ENCODE data around the gene TRIM7.
A peak's percentile ranks its signal among the peaks of the same experiment; 100 is the strongest.

The TRIM7 gene

DNA sequence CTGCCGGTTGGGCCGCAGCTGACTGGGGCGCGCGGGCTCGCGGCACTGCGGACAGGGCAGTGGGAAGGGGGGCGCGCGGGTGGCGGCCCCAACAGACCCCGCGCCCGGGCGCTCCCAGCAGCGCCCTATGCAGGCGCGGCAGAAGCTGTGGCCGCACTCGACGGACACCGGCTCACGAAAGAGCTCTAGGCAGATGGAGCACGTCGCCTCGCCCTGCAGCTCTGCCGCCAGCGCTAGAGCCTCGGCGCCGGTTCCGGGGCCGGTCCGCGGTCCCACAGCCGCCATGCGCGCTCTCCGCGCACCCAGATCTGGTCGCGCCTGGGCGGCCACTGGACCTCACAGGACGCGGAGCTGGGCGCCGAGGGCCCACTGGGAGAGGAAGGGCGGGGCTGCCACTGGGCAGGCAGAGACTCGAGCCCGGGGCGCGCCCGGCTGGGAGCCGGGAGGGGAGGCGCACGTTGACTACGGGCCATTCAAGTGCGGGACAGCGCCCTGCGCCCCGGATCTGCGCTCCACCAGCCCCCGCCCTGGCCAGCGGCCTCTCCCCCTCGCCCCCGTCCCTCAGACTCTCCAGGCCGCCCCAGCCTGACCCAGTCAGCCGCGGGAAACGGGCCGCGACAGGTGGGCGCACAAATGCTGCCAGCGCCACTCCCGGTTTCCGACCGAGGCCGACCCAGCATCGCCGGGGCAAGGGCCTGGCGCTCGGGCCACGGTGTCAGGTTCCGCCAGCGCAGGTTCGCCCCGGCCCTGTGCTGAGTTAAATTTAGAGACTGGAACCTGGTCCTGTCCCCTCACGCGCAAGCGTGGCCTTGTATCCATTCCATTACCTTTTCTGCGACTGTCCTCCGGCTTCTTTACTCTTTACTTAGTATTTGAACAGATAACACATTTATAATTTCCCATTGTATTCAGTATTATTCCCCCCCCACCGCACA, at the start of gene TRIM7:
TSS of gene TRIM7 (minus strand) at position 371 of the 935 bp plus-strand sequence. CDS start at position 285, 86 bp downstream.
- no peak for DNase-seq (ENCODE audit: low read depth)
- H3K4me3 ChIP-seq (replicated peaks; ENCODE audit: low read depth, low read length), result peak within 1 kb of the TSS; percentile 50
- TF ChIP-seq, protein P1, sequence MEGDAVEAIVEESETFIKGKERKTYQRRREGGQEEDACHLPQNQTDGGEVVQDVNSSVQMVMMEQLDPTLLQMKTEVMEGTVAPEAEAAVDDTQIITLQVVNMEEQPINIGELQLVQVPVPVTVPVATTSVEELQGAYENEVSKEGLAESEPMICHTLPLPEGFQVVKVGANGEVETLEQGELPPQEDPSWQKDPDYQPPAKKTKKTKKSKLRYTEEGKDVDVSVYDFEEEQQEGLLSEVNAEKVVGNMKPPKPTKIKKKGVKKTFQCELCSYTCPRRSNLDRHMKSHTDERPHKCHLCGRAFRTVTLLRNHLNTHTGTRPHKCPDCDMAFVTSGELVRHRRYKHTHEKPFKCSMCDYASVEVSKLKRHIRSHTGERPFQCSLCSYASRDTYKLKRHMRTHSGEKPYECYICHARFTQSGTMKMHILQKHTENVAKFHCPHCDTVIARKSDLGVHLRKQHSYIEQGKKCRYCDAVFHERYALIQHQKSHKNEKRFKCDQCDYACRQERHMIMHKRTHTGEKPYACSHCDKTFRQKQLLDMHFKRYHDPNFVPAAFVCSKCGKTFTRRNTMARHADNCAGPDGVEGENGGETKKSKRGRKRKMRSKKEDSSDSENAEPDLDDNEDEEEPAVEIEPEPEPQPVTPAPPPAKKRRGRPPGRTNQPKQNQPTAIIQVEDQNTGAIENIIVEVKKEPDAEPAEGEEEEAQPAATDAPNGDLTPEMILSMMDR (IDR thresholded peaks at IDR 0.05; ENCODE audit: low read length, missing control alignments), result no peak

DNA sequence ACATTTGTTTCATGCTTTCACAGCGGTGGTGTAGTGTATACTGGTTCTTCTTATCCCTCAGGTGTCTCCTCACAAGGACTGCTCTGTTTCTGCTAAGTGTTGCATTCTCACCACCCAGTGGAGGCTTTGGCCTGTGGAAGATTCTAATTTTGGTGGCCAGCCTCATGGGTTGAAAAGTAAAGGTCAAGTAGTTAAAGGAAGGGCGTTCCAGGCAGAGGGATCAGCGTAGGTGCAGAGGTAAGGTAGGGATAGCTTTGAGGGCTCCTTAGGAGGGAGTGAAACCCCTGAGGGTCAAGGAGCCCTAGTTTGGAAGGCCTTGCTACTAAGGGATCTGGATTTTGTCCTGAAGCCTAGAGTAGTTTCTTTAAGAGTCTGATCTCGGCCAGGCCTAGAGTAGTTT, 43.3 kb upstream of the TRIM7 start:
- DNase-seq (ENCODE audit: low read depth), result no peak
- TF ChIP-seq, protein P1 (IDR thresholded peaks at IDR 0.05; ENCODE audit: low read length, missing control alignments), result no peak
- peak overlapping the region; percentile 92 for H3K4me3 ChIP-seq (replicated peaks; ENCODE audit: low read depth, low read length)

DNA sequence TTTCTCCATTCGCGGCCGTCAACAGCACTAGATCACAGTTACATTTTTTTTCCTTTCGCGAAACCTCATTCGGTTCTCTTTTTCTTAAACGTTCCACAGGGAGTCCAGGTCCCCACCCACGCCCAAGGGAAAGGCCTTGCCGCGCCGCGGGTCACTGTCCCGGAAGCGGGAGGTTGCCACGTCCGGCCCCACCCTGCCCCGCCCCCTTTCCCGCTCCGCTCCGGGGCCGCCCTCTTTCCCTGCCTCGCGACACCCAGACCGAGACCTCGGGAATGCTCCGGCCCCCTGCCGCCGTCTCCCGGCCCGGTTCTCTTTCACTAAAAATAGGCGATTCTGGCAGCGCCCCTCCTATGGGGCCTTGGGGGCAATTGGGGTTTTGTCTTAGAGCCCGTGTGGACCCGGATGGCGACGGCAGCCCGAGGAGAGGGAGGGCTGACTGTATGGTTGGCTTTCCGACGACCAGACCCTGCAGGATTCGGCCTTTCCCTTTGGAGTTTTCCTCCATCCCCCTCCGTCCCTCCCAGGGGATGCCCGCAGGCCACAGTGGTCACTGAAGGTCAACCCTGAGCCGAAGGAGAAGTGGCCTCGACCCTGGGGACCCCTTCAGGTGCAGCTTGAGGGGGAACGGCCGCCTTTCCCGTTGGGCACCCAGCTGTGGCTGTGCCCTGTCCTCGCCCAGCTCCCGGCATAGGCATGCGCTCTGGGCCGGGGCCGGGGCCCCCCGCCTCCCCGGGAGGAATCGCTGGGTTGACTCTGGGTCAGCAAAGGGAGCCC, 41.5 kb upstream of the TRIM7 start:
- peak overlapping the region; percentile 92 for H3K4me3 ChIP-seq (replicated peaks; ENCODE audit: low read depth, low read length)
- TF ChIP-seq, protein P1 (IDR thresholded peaks at IDR 0.05; ENCODE audit: low read length, missing control alignments), result no peak
- DNase-seq (ENCODE audit: low read depth), result peak; percentile 81

DNA sequence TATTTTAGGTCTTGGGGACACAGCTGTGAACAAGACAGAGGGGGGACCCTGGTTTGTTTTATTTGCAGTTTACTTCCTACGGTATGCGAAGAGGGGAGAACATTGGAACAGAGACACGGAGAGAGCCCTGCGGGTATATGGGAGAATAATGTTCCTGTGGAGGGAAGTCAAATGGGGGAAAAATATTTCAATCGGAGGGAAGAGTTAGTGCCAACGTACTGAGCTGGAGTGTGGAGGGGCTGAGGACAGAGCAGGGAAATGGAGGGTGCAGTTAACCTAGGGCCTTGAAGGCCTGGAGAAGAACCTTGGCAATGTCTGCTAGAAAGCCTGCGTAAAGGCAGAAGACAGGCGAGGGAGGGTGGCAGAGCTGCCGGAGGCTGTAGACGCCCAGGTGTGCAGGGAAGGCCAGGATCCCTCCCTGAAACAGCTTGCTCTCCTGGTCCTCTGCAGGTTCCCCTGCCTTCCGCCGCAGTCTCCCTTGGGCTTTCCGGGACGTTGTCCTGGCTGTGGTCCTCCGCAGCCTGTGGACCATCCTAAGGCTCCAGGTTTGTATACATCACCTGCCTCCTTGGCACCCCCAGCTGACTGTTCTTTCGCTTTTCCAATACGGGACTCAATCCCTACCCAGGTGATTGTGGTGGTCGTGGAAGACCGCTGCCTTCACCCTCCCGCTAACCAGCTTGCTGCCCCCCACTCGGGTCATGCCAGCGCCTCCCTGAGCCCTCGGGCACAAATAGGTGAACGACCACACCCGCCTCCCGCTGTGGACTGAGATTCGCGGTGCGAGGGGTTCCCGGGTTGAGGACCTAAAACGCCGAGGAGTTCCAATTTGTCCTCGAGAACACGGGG, 40.7 kb upstream of the TRIM7 start:
- DNase-seq (ENCODE audit: low read depth), result no peak
- TF ChIP-seq, protein P1 (IDR thresholded peaks at IDR 0.05; ENCODE audit: low read length, missing control alignments), result no peak
- peak overlapping the region; percentile 92 for H3K4me3 ChIP-seq (replicated peaks; ENCODE audit: low read depth, low read length)

DNA sequence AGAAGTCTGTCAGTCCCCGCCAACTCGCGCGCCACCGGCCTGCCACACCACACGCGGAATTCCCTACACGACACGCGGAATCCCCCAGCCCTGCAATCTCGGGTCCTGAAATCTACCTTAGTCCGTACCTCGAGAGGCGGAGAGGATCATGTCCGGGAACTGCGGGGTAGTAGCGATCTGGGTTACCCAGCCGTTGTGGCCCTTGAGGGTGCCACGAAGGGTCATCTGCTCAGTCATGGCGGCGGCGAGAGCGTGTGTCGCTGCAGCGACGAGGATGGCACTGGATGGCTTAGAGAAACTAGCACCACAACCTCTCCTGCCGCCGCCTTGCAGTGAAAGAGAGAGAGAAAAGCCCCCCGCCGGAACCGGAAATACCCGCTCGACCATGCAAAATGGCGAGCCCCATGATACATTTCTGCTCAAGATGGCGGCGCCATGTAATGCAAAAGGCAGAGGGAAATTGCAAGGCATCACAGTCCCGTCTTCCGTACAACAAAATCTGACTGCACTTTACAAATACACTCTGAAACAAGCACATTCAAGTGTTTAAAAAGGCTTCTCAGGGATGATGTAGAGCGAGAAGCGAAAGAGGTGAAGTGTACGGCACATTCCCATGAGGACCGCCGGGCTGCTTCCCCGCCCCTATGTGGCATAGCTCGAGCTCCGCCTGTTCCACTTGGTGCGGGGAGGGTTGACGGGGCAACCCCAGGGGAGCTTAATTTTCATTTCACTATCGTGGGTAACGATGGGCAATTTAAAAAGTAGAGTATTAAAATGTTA, 38.8 kb upstream of the TRIM7 start, which contains the start of gene RACK1:
TSS of gene RACK1 (minus strand) at position 343 of the 780 bp plus-strand sequence. CDS start at position 237, 106 bp downstream.
- TF ChIP-seq, protein P1 (IDR thresholded peaks at IDR 0.05; ENCODE audit: low read length, missing control alignments), result no peak
- peak within 1 kb of the TSS; percentile 99 for H3K4me3 ChIP-seq (replicated peaks; ENCODE audit: low read depth, low read length)
- peak; percentile 90 for DNase-seq (ENCODE audit: low read depth)
